Urinary bladder (tissue), 4 donors: ENCODE results near the gene ERRFI1. TPM values are rescaled to one million over a fixed set of nuclear protein-coding genes. Genes with fewer than 3 reads are reported as not detected.
"Not testable (repeated sequence)": the region's sequence is repeated elsewhere in the genome, so short reads cannot be mapped to it uniquely, and the experiment has no call there.

ENCODE experiments used
- DNase-seq: peaks from one replicate; pipeline ENCODE4 v3.0.0-alpha.2; 2015; ENCODE audit errors: extremely low spot score
- H3K27ac ChIP-seq: one replicate; pipeline ENCODE4 v1.5.1; 2013; ENCODE audit warnings: low read depth, mild to moderate bottlenecking, moderate library complexity
- H3K36me3 ChIP-seq: one replicate; pipeline ENCODE4 v1.6.1; 2013; ENCODE audit warnings: mild to moderate bottlenecking, moderate library complexity; ENCODE audit not compliant: insufficient read depth
- H3K4me1 ChIP-seq: one replicate; pipeline ENCODE4 v1.6.1; 2013; ENCODE audit warnings: mild to moderate bottlenecking, moderate library complexity; ENCODE audit not compliant: insufficient read depth
- H3K4me3 ChIP-seq: one replicate; pipeline ENCODE4 v1.5.1; 2013; ENCODE audit warnings: low read depth, low read length
- WGBS: extraction: QIAGEN DNeasy Blood & Tissue Kit; methylation state at CpG from one replicate; pipeline ENCODE4 v1.1.7; 2013; 5-methylcytosine and 5-hydroxymethylcytosine counted together
- polyA plus RNA-seq: library from polyadenylated mRNA; stranded (reverse); fragments of 200-250 nt; gene quantifications from one replicate; pipeline ENCODE4 v1.2.3, GENCODE V29; 2013
- total RNA-seq: library from RNA; depleted of rRNA; stranded (reverse); fragments of >200 nt; gene quantifications from one replicate; pipeline ENCODE4 v1.2.3, GENCODE V29; 2014
- donor health status: healthy with polysubstance abuse.
- donor health status: healthy.

ERRFI1 gene, protein sequence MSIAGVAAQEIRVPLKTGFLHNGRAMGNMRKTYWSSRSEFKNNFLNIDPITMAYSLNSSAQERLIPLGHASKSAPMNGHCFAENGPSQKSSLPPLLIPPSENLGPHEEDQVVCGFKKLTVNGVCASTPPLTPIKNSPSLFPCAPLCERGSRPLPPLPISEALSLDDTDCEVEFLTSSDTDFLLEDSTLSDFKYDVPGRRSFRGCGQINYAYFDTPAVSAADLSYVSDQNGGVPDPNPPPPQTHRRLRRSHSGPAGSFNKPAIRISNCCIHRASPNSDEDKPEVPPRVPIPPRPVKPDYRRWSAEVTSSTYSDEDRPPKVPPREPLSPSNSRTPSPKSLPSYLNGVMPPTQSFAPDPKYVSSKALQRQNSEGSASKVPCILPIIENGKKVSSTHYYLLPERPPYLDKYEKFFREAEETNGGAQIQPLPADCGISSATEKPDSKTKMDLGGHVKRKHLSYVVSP
- total RNA-seq, result 35.1 TPM
- 117 TPM for polyA plus RNA-seq

DNA sequence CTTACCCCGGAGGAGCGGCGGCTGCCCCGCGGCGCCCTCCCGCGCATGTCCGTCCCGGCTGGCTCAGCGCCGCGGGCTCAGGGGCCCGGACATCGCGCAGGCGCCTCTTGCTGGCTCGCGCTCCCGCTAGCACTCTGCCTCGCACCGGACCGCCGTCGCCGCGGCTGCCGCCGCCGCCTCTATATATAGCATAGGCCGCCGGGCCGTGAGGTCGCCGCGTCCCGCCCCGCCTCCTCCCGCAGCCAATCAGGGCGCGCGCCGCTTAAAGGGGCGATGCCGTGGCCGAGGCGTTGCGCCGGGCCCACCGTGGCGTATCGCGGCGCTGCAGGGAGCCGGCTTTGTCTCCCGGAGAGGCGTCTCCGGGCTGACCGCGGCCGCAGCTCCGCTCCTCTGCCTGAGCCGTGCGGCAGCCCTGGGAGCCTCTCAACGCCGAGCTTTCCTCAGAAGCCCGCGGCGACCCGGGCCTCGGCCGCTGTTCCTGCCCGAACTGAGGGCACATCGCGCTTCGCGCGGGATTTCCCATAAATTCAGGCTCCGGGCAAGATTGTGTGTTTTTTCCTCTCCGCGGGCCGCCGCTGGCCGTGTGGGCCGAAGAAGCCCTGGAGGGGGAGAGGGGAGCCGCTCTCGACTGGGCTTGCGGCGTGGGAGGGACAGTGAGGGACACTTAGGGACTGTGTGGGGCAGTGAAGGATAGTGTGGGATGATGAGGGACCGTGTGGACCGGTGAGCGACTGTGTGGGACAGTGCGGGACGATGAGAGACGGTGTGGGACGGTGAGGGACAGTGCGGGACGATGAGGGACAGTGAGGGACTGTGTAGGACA lies at the start of gene ERRFI1:
ERRFI1 (minus strand) TSS at position 157 of the 823 bp plus-strand sequence. CDS start 10,690 bp downstream, outside the sequence.
- 4% methylated on average over 98 of the region's 98 CpGs for WGBS
- H3K4me3 ChIP-seq, result peak within 1 kb of the TSS; percentile 91
- peaks cover 1% of the 10 kb centered on the region for H3K4me1 ChIP-seq
- DNase-seq, result no peak
- peak within 1 kb of the TSS; percentile 87 for H3K27ac ChIP-seq
- no peaks in the 10 kb centered on the region for H3K36me3 ChIP-seq

DNA sequence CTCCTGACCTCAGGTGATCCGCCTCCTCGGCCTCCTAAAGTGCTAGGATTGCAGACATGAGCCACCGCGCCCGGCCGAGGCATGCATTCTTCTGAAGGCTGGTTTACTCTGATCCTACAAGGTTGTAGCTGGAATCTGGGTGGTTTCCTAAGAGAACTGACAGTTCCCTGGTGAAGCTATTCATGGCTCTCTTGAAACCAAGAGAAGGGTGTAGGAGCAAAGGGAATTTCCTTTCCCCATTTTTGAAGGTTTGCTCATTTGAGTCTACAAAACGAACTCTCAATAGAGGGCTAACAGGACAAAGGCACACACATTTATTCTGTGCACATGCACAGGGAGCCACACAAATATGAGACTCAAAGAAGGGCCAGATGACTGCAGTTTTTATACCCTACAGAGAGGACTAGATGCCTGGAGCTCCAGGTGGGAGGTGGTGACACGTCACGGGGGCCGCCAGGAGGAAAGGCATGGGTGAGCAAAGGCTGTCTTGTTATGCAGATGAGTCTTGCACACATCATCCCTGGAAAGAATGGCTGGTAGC lies 49.5 kb upstream of the ERRFI1 start:
- H3K4me1 ChIP-seq, result no peaks in the 10 kb centered on the region
- 87% methylated on average over 10 of the region's 10 CpGs for WGBS
- H3K27ac ChIP-seq, result no peak overlapping the region

DNA sequence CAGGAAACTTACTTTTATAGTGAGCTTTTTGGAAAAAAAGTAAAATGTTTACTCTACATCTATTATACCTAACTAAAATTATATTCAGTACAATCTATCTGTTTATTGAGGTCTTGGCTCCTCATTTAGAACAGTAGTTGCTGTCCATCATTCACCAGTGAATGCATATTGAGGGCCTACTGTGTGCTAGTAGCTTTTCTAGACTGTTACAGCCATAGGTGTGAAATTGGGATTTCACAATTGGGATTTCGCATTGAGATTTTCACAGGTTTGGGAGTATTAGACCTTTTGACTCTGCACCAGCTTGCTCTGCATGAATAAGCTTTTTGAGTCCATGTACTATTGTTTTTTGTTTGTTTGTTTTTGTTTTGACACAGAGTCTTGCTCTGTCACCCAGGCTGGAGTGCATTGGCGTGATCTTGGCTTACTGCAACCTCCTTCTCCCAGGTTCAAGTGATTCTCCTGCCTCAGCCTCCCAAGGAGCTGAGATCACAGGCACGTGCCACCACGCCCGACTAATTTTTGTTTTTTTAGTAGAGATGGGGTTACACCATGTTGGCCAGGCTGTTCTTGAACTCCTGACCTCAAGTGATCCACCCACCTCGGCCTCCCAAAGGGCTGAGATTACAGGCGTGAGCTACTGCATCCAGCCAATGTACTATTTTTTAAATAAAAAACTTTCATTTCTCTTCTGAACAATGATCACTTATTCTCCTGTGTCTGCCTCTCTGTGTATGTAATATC lies 47.2 kb upstream of the ERRFI1 start:
- DNase-seq, result no peak
- no peak overlapping the region for H3K27ac ChIP-seq
- no peaks in the 10 kb centered on the region for H3K4me1 ChIP-seq
- H3K4me3 ChIP-seq, result no peak overlapping the region
- no peaks in the 10 kb centered on the region for H3K36me3 ChIP-seq
- 87% methylated on average over 7 of the region's 7 CpGs for WGBS

More for the DNA sequence above, 49.5 kb upstream of the ERRFI1 start:
- DNase-seq, result no peak
- no peaks in the 10 kb centered on the region for H3K36me3 ChIP-seq
- no peak overlapping the region for H3K4me3 ChIP-seq

DNA sequence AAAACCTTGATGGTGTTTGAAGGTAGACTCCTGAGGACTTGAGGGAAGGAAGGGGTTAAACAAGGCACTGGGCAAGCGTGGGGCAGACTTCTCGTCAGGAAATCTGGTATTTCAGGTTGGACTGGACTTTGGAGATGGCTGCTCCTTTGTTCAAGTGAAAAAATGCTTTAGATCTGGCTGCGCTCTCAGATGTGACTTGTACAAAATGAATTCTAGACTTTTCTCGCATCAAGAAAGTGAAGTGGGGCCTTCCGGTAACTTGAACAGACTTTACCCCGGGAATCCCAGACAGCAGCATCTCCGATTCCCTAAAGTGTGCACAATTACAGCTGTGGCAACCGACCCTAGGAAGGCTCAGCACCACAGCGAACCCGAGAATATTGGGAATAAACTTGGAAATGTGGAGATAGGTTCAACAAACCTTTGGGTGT lies 44.3 kb upstream of the ERRFI1 start:
- Histone ChIP-seq H3K4me3 (no peak overlapping the region), H3K4me1 (no peaks in the 10 kb centered on the region), H3K27ac (peak overlapping the region; percentile 78), H3K36me3 (no peaks in the 10 kb centered on the region)
- 62% methylated on average over 10 of the region's 10 CpGs for WGBS
- peak; percentile 79 for DNase-seq

DNA sequence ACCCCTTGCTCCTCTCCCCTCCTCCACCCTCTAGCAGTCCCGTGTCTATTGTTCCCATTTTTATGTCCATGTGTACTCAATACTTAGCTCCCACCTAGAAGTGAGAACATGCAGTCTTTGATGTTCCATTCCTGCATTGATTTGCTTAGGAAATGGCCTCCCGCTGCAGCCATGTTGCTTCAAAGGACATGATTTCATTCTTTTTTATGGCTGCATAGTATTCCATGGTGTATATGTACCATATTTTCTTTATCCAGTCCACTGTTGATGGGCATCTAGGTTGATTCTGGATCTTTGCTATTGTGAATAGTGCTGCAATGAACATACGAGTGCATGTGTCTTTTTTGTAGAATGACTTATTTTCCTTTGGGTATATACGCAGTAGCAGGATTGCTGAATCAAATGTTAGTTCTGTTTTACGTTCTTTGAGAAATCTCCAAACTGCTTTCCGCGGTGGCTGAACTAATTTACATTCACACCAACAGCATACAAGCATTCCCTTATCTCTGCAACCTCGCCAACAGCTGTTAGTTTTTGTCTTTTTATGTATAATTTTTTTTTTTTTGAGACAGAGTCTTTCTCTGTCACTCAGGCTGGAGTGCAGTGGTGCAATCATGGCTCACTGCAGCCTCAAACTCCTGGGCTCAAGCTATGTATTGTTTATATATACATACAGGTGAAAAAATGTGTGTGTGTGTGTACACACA lies 43.7 kb upstream of the ERRFI1 start:
- not testable (repeated sequence) for H3K4me1 ChIP-seq, DNase-seq, H3K27ac ChIP-seq, H3K36me3 ChIP-seq, H3K4me3 ChIP-seq
- 86% methylated on average over 8 of the region's 8 CpGs for WGBS

DNA sequence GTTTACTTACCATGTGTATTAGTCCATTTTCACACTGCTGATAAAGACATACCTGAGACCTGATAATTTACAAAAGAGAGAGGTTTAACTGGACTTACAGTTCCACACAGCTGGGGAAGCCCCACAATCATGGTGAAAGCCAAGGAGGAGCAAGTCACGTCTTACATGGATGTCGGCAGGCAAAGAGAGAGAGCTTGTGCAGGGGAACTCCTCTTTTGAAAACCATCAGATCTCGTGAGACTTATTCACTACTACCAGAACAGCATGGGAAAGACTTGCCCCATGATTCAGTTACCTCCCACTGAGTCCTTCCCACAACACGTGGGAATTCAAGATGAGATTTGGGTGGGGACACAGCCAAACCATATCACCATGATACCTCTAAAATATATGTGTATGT lies 39.3 kb upstream of the ERRFI1 start:
- WGBS, result 95% methylated on average over 4 of the region's 4 CpGs
- no peak for DNase-seq

DNA sequence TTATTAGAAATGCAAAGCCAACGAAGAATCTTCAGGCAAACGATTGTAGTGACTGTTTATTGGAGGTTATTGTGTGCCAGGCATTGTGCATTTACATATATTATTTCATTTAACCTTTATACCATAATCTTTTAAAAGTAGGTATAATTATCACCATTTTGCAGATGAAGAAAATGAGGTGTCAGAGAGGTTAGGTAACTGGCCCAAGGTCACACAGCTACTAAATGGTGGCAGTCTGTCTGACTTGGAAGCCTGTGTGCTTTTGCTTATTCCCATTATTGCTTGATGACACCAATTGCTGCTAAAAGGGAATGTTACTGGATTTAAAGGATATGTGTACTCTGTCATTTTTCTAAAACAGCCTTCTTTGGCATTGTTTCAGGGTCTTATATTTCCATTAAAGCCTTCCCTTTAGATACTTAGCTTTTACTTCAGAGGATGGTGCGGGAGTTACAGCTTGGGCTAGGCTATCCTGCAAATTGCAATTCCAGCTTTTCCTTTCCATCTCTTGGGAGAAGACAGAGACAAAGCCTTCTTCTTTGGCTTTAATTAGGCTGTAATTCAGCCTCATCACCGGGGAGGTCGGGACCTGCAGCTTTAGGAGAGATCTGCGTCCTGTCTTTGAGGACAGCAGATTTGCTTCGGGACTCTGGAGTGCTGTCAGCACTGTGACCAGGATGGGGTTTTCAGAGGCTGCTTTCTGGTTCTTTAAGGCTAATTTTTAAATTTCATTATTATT lies 37.4 kb upstream of the ERRFI1 start:
- no peaks in the 10 kb centered on the region for H3K4me1 ChIP-seq
- no peaks in the 10 kb centered on the region for H3K36me3 ChIP-seq
- no peak overlapping the region for H3K4me3 ChIP-seq
- H3K27ac ChIP-seq, result no peak overlapping the region
- WGBS, result 42% methylated on average over 7 of the region's 7 CpGs
- no peak for DNase-seq

More for the DNA sequence above, 39.3 kb upstream of the ERRFI1 start:
- Histone ChIP-seq H3K27ac (no peak overlapping the region), H3K4me3 (no peak overlapping the region), H3K36me3 (no peaks in the 10 kb centered on the region), H3K4me1 (no peaks in the 10 kb centered on the region)

DNA sequence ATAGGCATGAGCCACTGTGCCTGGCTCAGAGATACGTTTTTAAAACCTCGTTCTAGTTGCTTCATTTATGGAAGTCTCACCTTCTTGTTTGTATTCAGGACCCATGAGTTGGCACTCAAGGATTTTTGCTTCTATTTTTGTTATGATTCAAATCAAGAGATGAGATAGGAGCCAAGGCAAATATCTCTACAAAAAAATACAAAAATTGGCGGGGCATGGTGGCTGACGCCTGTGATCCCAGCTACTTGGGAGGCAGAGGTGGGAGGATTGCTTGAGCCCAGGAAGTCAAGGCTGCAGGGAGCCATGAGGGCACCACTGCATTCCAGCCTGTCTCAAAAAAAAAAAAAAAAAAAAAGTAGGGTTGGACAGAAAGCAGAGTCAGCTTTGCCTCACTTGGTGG lies 36.8 kb upstream of the ERRFI1 start:
- Histone ChIP-seq H3K4me1 (no peaks in the 10 kb centered on the region), H3K27ac (no peak overlapping the region), H3K4me3 (no peak overlapping the region), H3K36me3 (no peaks in the 10 kb centered on the region)
- DNase-seq, result no peak
- 74% methylated on average over 4 of the region's 4 CpGs for WGBS

DNA sequence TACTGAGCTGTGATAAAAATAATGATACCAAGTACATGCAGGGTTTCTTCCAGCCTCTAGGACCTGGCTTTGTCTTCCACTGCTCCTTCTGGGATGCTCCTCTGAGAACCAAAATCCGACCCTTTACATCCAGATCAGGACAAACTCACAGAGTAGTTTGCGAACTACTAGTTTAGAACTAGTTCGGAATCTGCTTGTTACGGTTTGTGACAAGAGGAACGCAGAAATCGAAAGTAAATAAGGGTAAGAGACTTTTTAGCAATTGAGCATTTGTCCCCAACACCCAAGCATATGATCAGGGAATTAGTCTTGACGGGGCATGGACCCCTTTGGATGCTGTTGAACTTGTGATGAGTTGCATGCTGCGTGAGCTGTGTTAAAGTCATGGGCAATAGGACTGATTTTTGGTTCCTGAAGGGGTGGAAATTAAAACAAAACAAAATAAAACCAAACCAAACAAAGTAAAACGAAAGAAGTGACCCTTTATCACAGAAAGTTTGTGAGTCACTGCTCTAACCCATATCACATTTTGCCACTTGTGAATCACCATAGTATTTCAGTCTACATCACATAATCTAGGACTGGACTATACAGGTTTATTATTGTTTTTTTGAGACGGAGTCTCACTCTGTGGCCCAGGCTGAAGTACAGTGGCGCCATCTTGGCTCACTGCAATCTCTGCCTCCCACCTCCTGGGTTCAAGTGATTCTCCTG lies 35.7 kb upstream of the ERRFI1 start:
- DNase-seq, result no peak
- Histone ChIP-seq H3K4me3 (no peak overlapping the region), H3K4me1 (no peaks in the 10 kb centered on the region), H3K27ac (peak overlapping the region; percentile 65), H3K36me3 (no peaks in the 10 kb centered on the region)
- WGBS, result 79% methylated on average over 11 of the region's 11 CpGs

DNA sequence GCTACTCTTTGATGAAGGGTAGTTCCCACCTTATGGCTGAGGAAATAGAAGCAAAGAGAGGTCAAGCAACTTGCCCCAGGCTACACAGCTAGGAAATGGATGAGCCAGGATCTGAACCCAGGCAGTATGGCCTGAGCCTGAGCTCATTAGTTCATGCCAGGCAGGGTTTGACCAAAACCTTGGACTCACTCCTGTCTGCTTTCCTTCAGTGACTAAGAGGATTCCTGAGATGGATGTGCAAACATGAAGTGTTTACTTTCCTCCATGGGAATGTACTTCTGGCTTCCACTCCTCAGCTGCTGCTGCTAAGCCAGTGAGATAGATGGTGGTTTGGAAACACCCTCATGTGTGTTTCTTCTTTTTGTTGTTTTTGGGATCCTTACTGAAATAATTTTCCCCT lies 35.1 kb upstream of the ERRFI1 start:
- no peak overlapping the region for H3K4me3 ChIP-seq
- H3K27ac ChIP-seq, result no peak overlapping the region
- no peaks in the 10 kb centered on the region for H3K4me1 ChIP-seq
- no peak for DNase-seq
- no peaks in the 10 kb centered on the region for H3K36me3 ChIP-seq

DNA sequence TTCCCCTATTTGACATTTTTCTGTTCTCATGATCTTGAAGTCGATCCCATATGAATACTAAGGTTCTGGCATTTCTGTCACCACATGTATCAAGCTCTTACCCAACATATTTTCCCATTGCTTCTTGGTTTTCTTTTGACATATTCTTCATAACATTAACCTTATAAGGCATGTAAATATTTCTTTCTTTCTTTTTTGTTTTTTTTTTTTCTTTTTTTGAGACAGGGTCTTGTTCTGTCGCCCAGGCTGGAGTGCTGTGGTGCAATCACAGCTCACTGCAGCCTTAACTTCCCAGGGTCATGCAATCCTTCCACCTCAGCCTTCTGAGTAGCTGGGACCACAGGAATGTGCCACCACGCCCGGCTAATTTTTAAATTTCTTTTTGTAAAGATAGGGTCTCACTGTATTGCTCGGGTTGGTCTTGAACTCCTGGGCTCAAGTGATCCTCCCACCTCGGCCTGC lies 33.1 kb upstream of the ERRFI1 start:
- Histone ChIP-seq H3K4me1 (no peaks in the 10 kb centered on the region), H3K27ac (no peak overlapping the region), H3K36me3 (no peaks in the 10 kb centered on the region), H3K4me3 (no peak overlapping the region)
- WGBS, result 78% methylated on average over 6 of the region's 6 CpGs
- no peak for DNase-seq

DNA sequence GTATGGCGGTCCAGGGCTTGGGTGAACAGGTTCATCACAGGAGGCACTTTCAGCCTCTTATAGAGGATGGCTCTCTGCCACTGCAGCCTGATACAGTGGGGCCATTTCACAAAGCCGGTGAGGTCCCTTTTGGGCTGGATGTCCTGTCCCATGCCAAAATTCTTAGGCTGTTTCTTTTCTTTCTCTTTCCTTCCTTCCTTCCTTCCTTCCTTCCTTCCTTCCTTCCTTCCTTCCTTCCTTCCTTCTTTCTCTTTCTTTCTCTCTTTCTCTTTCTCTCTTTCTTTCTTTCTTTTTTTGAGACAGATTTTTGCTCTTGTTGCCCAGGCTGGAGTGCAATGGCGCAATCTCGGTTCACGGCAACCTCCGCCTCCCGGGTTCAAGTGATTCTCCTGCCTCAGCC lies 31.7 kb upstream of the ERRFI1 start:
- not testable (repeated sequence) for H3K4me3 ChIP-seq, H3K36me3 ChIP-seq, H3K27ac ChIP-seq, DNase-seq, H3K4me1 ChIP-seq
- 98% methylated on average over 7 of the region's 7 CpGs for WGBS
